GM19238 (cell line): ENCODE measurements around the gene ASB1.
"Not testable (repeated sequence)": the region's sequence is repeated elsewhere in the genome, so short reads cannot be mapped to it uniquely, and the experiment has no call there.

Experiments
- DNase-seq: peaks from one replicate; pipeline ENCODE4 v3.0.0; 2011; ENCODE audit warnings: low spot score; ENCODE audit not compliant: insufficient read length

The ASB1 gene

DNA sequence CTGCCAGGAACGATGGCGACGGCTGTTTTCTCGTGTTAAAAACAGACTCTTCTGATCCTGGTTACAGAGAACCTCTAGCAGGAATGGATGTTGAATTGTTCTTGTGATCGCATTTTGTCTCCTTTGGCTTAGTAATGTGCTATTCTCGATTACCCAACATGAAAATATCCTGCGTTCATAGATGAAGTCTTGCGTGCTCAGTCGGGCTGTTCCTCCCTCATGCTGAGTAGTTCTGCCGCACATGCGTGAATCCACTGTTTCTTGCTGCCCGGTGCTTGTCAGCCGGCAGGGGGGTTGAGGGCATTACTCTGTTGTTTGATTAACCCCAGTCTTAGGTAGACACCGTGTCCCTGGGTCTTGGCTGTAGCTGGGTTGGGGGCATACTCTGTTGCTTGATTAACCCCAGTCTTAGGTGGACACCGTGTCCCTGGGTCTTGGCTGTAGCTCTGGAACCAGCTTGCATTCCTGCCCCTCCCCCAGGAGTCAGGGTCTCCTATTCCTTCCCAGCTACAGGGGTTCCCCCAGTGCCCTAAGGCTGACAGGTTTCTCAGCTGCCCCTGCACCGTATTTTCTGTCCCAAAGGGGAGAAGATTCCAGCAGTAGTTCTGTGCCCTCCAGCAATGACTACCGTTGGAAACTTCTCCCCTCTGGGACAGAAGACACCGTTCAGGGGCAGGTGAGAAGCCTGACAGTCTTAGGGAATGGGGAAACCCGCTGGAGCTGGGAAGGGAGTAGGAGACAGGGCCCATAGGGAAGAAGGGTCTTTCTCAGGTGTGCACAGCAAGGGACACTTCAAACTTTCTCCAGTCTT, 22.1 kb upstream of the ASB1 start:
- DNase-seq, result no peak

DNA sequence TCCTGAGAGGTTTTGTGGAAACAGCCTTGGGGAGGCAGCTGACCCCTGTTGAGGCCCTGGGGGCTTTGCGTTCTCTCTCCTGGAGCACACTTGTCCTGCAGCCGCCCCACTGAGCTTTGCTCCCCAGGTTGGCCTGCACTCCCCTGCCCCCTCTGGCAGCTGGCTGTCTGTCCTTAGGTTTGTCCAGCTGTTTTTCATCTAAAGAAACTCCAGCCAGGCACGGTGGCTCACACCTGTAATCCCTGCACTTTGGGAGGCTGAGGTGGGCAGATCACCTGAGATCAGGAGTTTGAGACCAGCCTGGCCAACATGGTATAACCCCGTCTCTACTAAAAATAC, 21.5 kb upstream of the ASB1 start:
- not testable (repeated sequence) for DNase-seq

DNA sequence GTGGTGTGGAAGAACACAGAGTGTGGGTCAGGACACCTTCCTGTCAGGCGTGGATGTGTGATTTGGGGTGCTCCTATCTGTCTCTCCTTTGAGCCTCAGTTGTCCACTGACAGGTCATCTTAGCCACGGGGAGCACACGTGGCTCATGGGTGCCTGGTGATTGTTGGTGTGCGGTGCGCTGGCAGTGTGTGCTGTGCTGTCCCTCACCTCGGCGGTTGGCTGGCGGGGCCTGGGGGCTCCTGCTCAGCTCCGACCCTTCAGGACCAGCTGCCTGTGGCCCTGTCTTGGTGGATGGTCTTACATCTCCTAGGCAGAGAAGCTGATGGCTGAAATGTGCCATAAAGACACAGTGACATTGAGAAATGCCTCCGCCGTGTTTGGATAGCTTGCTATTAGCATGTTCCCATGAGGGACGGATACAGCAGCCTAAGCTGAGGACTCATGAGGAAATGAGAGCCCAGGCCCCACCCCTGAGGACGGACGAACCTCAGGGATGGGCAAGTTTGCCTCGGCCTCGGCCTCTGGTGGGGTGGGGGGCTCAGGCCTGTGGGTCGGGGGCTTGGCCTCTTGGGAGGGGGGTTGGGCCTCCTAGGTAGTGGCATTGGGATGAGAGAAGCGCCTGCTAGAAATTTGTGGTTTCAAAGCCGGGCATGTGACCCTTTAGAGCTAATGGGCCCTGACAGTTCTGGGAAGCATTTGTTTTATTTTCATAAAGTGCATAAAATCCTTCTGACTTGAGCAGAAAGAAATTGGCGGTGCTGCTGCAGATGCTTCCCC, 20.3 kb upstream of the ASB1 start:
- no peak for DNase-seq

DNA sequence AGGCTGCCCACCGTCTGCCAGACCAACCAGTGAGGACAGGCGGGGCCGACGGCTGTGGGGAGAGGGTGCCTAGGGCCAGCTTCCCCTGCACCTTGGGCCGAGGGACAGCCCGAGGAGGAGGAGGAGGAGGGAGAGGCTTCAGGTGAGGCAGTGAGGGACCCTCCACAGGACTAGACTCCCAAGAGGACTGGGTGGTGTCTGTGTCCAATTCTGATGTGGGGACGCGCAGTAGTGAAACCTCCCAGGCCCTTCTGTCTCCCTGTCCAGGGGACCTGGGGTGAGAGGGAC, 19.8 kb upstream of the ASB1 start:
- no peak for DNase-seq

DNA sequence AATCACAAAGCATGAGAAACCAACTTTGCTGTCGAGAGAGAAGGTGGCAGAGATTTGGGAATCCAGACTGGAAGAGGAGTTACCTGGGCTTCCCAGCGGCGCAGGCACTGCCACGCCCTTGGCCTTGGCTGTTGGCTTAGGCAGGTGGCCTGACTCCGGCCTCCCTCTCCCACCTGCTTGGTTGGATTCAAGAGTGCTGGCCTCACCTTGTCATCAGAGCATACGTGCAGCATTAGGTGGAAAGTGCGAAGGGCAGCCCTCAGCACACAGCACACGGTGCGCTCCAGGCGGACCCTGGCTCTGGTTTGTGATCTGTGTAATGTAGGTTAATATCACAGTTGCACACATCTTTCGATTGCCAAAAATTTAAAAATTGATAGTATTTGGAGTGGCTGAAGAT, 19.2 kb upstream of the ASB1 start:
- DNase-seq, result no peak

DNA sequence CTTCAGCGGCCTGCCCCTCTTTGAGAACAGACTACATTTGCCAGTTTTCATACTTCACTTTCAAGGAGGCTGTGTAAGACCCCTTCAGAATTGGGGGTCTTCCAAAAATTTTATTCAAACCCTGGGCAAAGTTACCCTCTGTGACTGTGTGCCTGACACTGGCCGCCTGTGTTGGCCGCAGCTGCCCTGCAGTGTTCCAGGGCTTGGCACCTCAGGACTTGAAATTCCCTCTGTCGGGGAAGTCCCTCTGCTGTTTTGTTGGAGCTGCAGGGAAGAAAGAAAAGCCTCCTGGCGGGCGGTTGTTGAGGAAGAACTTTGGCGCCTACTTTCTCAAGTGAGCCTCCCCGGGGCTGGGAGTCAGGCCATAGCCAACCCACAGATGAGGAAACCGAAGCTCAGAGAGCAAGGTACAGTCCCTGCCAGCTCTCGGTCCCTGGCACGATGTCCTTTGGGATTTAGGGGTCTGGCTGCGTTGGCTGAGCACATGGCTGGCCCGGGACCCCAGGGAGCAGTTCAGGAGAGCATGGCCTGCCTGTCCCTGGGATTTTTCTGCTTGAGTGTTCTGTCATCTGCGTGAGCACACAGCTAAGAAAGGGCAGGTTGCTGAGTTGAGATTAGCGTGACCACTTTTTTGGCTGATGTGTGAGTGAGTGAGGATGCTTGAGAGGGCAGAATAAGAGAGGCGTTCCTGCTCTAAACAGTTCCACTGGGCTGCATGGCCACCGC, 17.9 kb upstream of the ASB1 start:
- no peak for DNase-seq

DNA sequence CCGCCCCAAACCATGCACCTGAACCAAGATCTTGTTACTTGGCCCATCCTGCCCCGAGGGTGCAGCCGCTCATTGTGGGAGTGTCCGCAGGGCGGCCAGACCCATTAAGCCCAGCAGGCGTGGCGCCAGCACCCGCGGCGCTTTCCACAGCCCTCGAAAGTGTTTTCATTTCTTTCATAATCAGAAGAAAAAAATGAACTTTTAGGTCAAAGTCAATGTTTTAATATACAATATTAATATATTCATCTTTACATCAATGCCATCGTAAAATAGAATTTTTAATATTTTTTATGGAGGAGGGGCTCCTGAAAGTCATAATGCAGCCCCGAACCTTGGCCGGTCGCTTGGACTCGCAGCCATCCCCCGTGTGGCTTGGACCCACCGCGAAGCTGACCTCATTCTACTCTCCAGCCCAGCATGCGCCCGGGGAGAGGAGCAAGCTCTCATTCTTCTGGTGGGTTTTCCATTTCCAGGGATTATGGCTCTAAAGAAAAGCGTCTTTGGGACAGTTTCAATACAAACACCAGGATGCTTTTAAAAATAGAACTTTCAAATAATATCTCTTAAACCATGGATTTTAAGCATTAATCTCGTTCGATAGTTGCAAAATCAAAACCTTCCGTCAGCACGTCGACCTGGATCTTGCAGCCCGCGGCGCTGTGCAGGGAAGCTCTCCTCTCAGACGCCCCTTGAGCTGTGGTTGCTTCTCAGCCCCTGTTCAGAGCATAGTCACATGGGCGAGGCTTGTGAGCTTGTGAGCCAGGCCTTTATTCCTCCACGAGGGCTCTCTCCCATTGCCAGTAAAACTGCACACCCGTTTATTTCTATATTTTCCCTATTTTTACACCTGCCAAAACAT, 17.2 kb upstream of the ASB1 start:
- no peak for DNase-seq

DNA sequence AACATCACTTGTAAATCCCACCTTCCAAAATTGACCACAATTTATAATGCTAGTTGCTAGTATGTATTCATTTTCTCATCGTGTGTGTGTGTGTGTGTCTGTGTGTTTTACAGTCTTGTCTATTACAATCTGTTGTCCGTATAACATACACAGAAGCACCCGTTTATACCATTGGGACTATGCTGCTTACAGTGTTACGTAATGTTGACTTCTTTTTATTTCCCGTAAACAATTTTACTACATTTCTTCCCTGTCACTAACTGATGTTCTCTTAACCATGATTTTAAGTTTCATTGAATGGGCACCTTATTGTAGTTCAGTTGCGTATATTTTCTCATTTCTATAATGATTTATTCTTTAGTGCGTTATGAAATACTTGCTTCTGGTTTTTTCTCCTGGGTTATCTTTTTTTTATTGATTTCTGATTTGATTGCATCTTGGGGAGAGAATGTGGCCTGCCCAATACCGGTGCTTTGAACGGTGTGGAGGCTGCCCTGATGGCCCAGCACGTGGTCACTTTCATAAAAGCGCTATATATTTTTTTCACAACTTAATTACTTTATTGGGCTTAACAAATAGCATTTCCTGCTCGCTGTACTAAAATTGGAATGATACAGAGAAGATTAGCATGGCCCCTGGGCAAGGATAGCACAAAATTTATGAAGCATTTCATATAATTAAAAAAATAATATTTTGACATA, 14.5 kb upstream of the ASB1 start:
- no peak for DNase-seq

DNA sequence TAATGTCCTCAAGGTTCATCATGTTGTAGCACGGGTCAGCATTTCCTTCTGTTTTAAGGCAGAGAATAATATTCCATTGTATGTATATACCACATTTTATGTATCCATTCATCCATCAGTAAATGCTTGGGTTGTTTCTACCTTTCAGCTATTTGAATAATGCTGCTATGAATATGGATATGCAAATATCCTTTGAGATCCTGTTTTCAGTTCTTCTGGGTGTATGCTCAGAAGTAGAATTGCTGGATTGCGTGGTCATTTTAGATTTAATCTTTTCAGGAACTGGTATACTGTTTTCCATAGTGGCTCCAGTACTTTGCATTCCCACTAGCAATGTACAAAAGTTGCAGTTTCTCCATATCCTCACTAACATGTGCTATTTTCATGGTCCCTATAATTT, 13.4 kb upstream of the ASB1 start:
- DNase-seq, result no peak

DNA sequence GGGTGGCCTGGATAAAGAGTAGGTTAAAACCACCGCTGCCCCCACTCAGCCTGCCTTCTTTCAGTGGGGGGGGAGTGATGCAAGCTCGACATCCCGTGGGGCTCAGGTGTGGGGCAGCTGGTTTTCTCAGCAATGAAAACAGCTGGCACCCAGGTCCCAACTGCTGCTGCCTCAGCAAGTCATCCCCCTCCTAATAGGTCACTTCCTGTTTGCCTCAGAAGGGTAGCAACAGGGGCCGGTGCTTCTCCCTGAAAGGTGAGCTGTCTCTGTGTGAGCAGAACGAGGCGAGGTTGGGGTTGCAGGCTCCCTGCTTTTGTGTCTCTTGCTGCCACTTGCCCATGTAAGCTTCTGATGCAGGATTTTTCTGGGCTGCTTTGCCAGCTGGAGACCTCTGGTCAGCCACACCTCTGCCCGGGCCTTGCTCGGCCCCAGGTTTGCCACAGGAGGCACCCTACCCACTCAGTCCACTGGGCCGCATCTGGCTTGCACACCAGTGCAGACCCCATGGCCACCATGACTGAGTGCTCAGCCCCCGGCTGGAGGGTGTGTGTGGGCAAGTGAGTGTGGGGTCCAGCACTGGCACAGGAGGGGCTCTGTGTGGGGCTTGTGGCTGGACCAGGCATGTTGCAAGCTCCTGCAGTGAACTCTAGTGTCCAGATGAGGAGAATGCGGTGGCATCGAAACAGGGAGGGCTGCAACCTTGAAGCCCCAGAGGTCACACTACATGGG, 11.5 kb upstream of the ASB1 start:
- no peak for DNase-seq

DNA sequence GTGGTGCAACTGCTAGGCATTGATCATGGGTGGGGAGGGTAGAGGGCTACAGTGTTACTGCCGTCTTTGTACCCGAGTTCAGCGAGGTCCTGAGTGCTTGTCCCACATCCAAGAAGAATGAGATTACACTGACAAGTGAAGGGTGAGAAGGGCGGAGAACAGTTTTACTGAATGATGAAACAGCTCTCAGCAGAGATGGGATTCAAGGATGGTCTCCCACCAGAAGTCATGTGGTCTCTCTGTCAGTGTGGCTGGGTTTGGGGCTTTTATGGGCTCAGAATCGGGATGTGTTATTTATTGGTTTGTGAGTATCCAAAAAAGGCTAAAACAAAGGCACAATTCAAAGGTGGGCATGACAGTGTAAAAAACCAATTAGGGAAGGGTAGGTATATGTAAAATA, 10.8 kb upstream of the ASB1 start:
- DNase-seq, result no peak

DNA sequence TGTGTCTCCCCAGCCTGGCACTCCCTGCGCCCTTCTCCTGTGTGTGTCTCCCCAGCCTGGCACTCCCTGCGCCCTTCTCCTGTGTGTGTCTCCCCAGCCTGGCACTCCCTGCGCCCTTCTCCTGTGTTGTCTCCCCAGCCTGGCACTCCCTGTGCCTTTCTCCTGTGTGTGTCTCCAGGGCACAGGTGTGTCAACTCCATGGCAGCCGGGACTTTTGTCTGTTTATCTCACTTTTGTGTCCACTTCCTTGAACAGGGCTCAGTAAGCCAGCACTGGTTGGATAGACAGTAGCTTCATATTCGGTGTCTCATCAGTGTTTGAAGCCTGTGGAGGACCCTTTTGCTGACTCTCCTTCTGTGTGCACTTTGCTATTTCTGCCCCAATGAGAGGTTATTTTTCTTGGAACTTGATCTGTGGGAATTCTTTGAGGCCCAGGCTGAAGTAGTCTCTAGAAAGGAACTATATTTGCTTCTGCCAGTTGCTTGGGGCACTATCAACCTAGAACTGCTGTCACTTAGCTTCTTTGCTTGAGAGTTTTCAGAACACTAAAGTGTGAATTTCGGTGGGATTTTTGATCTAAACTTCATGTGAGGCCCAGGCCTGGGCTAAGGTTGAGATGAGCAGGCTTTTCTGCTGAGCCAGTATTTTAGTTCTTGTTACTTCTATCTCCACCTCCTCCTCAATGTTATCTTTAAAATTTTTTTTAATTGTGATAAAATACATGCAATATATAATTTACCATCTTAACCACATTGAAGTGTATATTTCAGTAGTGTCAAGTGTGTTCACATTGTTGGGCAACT, 8.3 kb upstream of the ASB1 start:
- DNase-seq, result no peak

DNA sequence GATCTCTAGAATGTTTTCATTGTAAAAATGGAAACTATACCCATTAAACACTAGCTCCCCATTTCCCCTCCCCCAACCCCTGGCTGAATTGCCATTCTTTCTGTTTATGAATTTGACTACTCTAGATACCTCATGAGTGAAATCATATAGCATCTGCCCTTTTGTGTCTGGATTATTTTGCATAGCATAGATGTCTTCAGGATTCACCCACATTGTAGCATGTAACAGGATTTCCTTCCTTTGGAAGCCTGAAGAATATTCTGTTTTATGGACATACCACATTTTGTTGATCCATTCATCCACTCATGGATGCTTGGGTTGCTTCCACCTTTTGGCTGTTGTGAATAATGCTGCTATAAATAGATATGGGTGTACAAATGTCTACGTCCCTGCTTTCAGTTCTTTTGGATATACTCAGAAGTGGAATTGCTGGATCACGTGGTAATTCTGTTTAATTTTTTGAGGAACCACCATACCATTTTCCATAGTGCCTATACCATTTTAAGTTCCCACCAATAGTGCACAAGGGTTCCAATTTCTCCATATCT, 7.7 kb upstream of the ASB1 start:
- no peak for DNase-seq

DNA sequence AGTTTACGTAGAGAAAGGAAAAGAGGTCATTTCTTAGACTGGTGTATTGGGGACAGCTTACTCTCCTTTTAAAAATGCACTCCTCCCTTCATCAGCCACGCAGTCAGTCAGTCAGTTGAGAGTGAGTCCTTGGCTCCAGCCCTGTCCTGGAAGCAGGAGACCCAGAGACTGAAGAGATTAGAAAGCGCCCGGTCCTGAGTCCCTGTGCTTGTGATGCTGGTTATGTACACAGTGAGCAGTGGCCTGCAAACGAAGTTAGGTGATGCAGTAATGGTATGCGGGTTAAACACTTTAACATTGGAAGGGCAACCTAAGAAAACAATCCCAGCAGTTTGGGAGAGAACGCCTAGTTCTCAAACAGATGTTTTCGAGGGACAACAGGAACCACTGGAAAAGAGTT, 6.3 kb upstream of the ASB1 start:
- no peak for DNase-seq

DNA sequence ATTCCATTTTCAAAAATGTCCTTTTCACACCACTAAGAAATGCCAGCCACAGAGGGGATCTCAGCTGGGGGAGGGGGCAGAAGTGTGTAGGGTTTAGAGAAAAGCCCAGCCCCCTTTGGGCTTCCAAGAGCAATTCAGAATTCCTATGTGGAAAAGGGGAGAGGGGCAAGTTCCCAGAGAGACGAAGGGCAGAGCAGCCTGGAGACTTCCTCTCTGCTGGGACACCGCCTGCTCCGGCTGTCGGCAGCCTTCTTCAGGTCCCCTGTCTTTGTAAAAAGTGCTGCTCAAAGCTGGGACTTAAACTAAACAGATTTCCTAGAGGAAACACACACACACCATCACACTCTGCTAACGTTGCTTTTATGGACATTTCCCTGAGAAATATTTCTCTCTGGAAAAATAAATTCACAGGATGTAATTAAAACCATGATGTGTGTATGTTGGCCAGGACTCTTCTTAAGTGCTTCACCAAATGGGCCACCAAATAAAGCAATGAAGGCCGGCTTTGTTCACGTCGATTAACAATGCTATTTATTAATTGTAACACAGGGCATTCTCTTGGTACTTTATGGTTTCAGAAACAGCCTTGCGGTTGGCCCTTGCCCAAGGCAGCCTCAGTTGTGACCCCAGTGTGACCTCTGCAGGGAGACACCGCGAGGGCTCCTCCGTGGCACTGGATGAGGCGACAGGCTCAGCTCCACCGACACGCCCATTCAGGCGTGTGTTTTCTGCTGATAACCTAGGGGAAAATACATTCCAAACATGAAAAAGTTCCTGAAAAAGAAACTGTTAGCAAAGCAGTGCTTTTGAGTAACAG, 5.6 kb upstream of the ASB1 start:
- no peak for DNase-seq

DNA sequence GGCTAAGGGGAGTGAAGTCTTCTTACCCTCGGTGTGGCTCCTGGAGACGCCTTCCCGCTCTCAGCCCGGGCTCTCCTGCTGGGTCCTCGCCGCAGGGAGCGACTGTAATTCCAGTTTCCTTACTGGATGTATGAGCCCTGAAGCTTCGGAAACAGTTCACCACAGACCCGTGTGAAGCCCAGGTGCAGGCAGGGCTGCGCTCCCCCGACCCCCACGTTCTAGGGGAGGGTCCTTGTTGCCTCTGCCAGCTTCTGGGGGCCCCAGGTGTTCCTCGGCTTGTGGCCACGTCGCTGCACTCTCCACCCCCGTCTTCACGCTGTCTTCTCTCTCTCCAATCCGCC, 5.1 kb upstream of the ASB1 start:
- no peak for DNase-seq

DNA sequence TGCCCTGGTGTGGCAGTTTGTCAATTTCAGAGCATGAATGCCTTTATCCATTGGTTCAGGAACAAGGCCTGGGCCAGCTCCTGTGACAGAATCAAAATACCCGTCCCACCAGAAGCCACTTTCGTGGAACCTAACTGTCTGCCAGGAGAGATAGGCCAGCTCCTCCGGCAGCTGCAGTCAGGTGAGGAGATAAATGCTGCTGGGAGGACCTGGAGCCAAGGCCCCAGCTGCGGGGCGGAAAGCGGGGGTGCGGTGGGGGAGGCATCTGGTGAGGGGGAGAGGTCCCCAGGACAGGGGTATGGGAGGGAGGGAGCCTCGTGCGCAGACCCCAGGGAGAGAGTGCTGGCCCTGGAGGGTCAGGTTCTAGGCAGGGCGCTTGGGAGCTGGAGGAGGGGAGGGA, 4.4 kb upstream of the ASB1 start:
- no peak for DNase-seq

DNA sequence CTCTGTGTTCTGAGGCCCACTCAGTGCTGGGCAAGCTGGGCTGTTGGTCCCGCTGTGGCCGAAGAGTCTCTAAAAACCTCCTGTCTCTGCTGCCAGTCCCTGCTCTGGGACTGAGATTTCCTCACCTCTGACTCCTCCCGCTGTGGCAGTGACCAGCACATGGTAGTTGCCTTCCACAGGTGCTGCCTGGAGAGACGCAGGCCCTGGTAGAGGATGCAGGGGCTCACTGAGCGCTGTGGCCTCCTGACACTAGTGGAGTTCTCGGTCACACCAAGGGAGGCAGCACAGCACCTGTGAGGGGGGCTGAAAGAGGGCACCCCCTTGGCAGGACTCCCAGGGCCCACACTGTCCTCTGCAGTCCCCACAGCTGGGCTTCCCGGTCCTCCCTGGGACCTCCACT, 3.8 kb upstream of the ASB1 start:
- no peak for DNase-seq
